Peyer's patch (tissue), 4 donors: ENCODE results near the gene ZFAND2A.

ENCODE experiments used
- POLR2A ChIP-seq, 2 donors: fragments of 450-650 bp; IDR thresholded peaks; one replicate each; pipeline ENCODE4 v1.5.1; 2017; ENCODE audit warnings: antibody characterized with exemption in 2 of 2, mild to moderate bottlenecking in 2 of 2, moderate library complexity in 2 of 2
- TF ChIP-seq, protein P1 (sequence below), 6 experiments: fragments of 450-650 bp in 4 of 6; fragments of 200-600 bp in 2 of 6; sonication (generic) in 1 of 6; IDR thresholded peaks; one replicate each; pipeline ENCODE4 v1.5.1; 2017 to 2019; ENCODE audit warnings: antibody characterized with exemption in 6 of 6, mild to moderate bottlenecking in 3 of 6, moderate library complexity in 1 of 6

DNA sequence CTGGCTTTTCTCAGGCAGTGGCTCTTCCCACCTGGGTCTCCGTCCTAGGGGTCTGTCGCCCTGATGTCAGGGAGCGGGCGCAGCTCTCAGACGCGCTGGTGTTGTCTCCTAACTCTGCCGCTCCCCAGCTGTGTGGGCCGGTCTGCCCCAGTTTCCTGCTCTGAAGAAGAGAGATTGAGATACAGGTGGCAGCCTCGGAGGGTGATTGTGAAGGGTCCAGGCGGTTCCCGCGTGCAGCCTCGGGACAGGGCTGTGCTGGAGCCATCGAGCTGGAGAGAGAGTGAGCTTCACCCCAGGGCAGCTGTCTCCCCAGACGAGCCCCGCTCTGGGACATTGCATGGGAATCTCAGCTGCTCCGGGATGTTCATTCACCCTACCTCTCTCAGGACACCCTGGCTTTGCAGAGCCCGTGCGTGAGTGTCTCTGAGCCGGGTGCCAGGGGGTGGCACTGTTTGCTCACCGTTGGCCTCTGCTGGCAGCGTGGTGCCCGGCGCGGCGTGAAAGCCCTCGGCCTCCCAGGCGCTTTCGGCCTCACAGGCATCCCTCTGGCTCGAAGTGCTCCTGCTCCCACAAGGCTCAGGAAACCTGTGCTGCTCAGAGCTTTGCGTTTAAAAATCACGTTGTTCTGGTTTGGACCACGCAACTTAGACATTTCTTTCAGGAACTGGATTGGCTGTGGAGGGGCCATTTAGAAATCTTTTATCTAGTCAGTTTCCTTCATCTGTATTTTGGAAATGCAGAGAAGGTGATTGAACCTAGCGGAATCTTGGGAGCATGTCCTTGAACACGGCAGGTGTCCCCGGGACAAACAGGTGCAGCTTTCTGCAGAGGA lies 33.8 kb upstream of the ZFAND2A start:
- TF ChIP-seq, protein P1, sequence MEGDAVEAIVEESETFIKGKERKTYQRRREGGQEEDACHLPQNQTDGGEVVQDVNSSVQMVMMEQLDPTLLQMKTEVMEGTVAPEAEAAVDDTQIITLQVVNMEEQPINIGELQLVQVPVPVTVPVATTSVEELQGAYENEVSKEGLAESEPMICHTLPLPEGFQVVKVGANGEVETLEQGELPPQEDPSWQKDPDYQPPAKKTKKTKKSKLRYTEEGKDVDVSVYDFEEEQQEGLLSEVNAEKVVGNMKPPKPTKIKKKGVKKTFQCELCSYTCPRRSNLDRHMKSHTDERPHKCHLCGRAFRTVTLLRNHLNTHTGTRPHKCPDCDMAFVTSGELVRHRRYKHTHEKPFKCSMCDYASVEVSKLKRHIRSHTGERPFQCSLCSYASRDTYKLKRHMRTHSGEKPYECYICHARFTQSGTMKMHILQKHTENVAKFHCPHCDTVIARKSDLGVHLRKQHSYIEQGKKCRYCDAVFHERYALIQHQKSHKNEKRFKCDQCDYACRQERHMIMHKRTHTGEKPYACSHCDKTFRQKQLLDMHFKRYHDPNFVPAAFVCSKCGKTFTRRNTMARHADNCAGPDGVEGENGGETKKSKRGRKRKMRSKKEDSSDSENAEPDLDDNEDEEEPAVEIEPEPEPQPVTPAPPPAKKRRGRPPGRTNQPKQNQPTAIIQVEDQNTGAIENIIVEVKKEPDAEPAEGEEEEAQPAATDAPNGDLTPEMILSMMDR (IDR thresholded peaks at IDR 0.05) = peak in 3 of 6 experiments; percentile 53 to 62 (median 54)
- TF ChIP-seq POLR2A (IDR thresholded peaks at IDR 0.05) = no peak
